Measurements from ENCODE around the gene CCL24. TPM values are rescaled to one million over a fixed set of nuclear protein-coding genes. Genes with fewer than 3 reads are reported as not detected.
"Not testable (repeated sequence)": the region's sequence is repeated elsewhere in the genome, so short reads cannot be mapped to it uniquely, and the experiment has no call there.

CCL24 gene
- polyA plus RNA-seq, 2 donors, result 0.68 TPM; not detected in 1

- H3K27me3 ChIP-seq (ENCODE audit: control insufficient read depth in 1 of 2, insufficient read depth in 2 of 2, low read length in 2 of 2); H3K4me3 ChIP-seq (ENCODE audit: low read depth in 1 of 2, low read length in 2 of 2); H3K36me3 ChIP-seq (ENCODE audit: control insufficient read depth in 2 of 2, insufficient read depth in 2 of 2, low read length in 1 of 2); H3K4me1 ChIP-seq (ENCODE audit: control insufficient read depth in 2 of 2, insufficient read depth in 2 of 2, low read length in 1 of 2); H3K9me3 ChIP-seq (ENCODE audit: control insufficient read depth in 2 of 2, insufficient read depth in 1 of 2, low read depth in 1 of 2, low read length in 1 of 2); H3K27ac ChIP-seq (ENCODE audit: low read depth in 2 of 2, low read length in 1 of 2): not testable (repeated sequence)
- 76 to 85% methylated on average over 6 of the region's 6 CpGs for WGBS, 2 donors
Observed at GRCh38 chr7:75773958-75774357, 39.6 kb downstream of the CCL24 start.

GRCh38 chr7:75772081-75773077 lies 41.2 kb downstream of the CCL24 start, which contains the start of gene CCL26:
TSS of gene CCL26 (minus strand) at chr7:75772211. CDS start at chr7:75772176, 35 bp downstream.
- H3K4me1 ChIP-seq (ENCODE audit: control insufficient read depth in 2 of 2, insufficient read depth in 2 of 2, low read length in 1 of 2), result no peaks in the 10 kb centered on the region
- 57 to 62% methylated on average over 9 of the region's 9 CpGs for WGBS, 2 donors

DNA sequence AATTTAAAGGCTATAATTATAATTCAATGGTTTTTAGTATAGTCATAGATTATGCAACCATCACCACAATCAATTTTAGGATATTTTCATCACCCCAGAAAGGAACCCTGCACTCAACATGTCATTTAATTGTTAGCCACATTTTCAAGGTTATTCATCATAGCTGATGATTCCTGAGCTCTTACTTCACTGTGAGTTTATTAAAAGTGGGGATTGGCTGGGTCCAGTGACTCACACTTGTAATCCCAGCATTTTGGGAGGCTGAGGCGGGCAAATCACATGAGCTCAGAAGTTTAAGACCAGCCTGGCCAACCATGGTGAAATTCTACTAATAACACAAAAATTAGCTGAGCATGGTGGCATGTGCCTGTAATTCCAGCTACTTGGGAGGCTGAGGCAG lies 42.4 kb downstream of the CCL24 start:
- Histone ChIP-seq H3K27me3 (ENCODE audit: control insufficient read depth in 1 of 2, insufficient read depth in 2 of 2, low read length in 2 of 2) (no peaks in the 10 kb centered on the region), H3K36me3 (ENCODE audit: control insufficient read depth in 2 of 2, insufficient read depth in 2 of 2, low read length in 1 of 2) (no peaks in the 10 kb centered on the region), H3K9me3 (ENCODE audit: control insufficient read depth in 2 of 2, insufficient read depth in 1 of 2, low read depth in 1 of 2, low read length in 1 of 2) (no peaks in the 10 kb centered on the region), H3K4me3 (ENCODE audit: low read depth in 1 of 2, low read length in 2 of 2) (no peak overlapping the region), H3K27ac (ENCODE audit: low read depth in 2 of 2, low read length in 1 of 2) (no peak overlapping the region), H3K4me1 (ENCODE audit: control insufficient read depth in 2 of 2, insufficient read depth in 2 of 2, low read length in 1 of 2) (no peaks in the 10 kb centered on the region)
- 73 to 74% methylated on average over 1 of the region's 1 CpG for WGBS, 2 donors

More at GRCh38 chr7:75772081-75773077, 41.2 kb downstream of the CCL24 start, which contains the start of gene CCL26:
- no peaks in the 10 kb centered on the region for H3K36me3 ChIP-seq (ENCODE audit: control insufficient read depth in 2 of 2, insufficient read depth in 2 of 2, low read length in 1 of 2)
- no peaks in the 10 kb centered on the region for H3K9me3 ChIP-seq (ENCODE audit: control insufficient read depth in 2 of 2, insufficient read depth in 1 of 2, low read depth in 1 of 2, low read length in 1 of 2)
- H3K27ac ChIP-seq (ENCODE audit: low read depth in 2 of 2, low read length in 1 of 2), result peak within 1 kb of the TSS; percentile 16 to 28
- no peak within 1 kb of the TSS for H3K4me3 ChIP-seq (ENCODE audit: low read depth in 1 of 2, low read length in 2 of 2)
- H3K27me3 ChIP-seq (ENCODE audit: control insufficient read depth in 1 of 2, insufficient read depth in 2 of 2, low read length in 2 of 2), result no peaks in the 10 kb centered on the region

- no peaks in the 10 kb centered on the region for H3K27me3 ChIP-seq (ENCODE audit: control insufficient read depth in 1 of 2, insufficient read depth in 2 of 2, low read length in 2 of 2)
- WGBS, 2 donors, result 12 to 15% methylated on average over 2 of the region's 2 CpGs
Observed at GRCh38 chr7:75762350-75762917, 51.2 kb downstream of the CCL24 start.

GRCh38 chr7:75761801-75762200 lies 51.8 kb downstream of the CCL24 start:
- H3K27ac ChIP-seq (ENCODE audit: low read depth in 2 of 2, low read length in 1 of 2); H3K36me3 ChIP-seq (ENCODE audit: control insufficient read depth in 2 of 2, insufficient read depth in 2 of 2, low read length in 1 of 2); H3K4me1 ChIP-seq (ENCODE audit: control insufficient read depth in 2 of 2, insufficient read depth in 2 of 2, low read length in 1 of 2); H3K4me3 ChIP-seq (ENCODE audit: low read depth in 1 of 2, low read length in 2 of 2); H3K27me3 ChIP-seq (ENCODE audit: control insufficient read depth in 1 of 2, insufficient read depth in 2 of 2, low read length in 2 of 2); H3K9me3 ChIP-seq (ENCODE audit: control insufficient read depth in 2 of 2, insufficient read depth in 1 of 2, low read depth in 1 of 2, low read length in 1 of 2): not testable (repeated sequence)
- 77 to 90% methylated on average over 3 of the region's 3 CpGs for WGBS, 2 donors

More at GRCh38 chr7:75762350-75762917, 51.2 kb downstream of the CCL24 start:
- Histone ChIP-seq H3K9me3 (ENCODE audit: control insufficient read depth in 2 of 2, insufficient read depth in 1 of 2, low read depth in 1 of 2, low read length in 1 of 2) (no peaks in the 10 kb centered on the region), H3K27ac (ENCODE audit: low read depth in 2 of 2, low read length in 1 of 2) (no peak overlapping the region), H3K36me3 (ENCODE audit: control insufficient read depth in 2 of 2, insufficient read depth in 2 of 2, low read length in 1 of 2) (no peaks in the 10 kb centered on the region), H3K4me3 (ENCODE audit: low read depth in 1 of 2, low read length in 2 of 2) (no peak overlapping the region), H3K4me1 (ENCODE audit: control insufficient read depth in 2 of 2, insufficient read depth in 2 of 2, low read length in 1 of 2) (no peaks in the 10 kb centered on the region)

Other genes with a start within 250 kb of the CCL24 start
- gene HIP1, start 74.9 kb downstream of the CCL24 start, polyA plus RNA-seq, result 1 to 10 TPM; 1.8 to 2.2 TPM
- gene CCL26, start 41.6 kb downstream of the CCL24 start, polyA plus RNA-seq, result under 1 TPM; 0.71 to 0.73 TPM
- 10 to 100 TPM; 32.9 to 36.0 TPM for gene RHBDD2, start 65.2 kb upstream of the CCL24 start, polyA plus RNA-seq
- 100 to 1,000 TPM in 1 of 2 donors, 10 to 100 TPM in 1; 94.5 to 102 TPM for gene POR, start 101.3 kb upstream of the CCL24 start, polyA plus RNA-seq
- 10 to 100 TPM; 43.8 to 51.0 TPM for gene TMEM120A, start 180.8 kb upstream of the CCL24 start, polyA plus RNA-seq
- 10 to 100 TPM; 38.5 to 60.5 TPM for gene STYXL1, start 234.2 kb upstream of the CCL24 start, polyA plus RNA-seq
- 100 to 1,000 TPM in 1 of 2 donors, 10 to 100 TPM in 1; 39.3 to 144 TPM for gene MDH2, start 234.3 kb upstream of the CCL24 start, polyA plus RNA-seq